ENCODE results near the gene ALK.
"Not testable (repeated sequence)": the region's sequence is repeated elsewhere in the genome, so short reads cannot be mapped to it uniquely, and the experiment has no call there.

The ALK gene

GRCh38 chr2:29834036-29834540, 87.3 kb downstream of the ALK start:
- TF ChIP-seq ZFX (IDR thresholded peaks at IDR 0.05; ENCODE audit: borderline replicate concordance) = no peak
- TF ChIP-seq CTCF (IDR thresholded peaks at IDR 0.05) = no peak
- no peak overlapping the region for H3K27ac ChIP-seq

- H3K27ac ChIP-seq = no peak overlapping the region
- TF ChIP-seq CTCF (IDR thresholded peaks at IDR 0.05) (no peak), ZFX (IDR thresholded peaks at IDR 0.05; ENCODE audit: borderline replicate concordance) (no peak)
Measured at GRCh38 chr2:29831560-29831959, 89.8 kb downstream of the ALK start.

GRCh38 chr2:29829841-29830240, 91.5 kb downstream of the ALK start:
- H3K27ac ChIP-seq = no peak overlapping the region
- no peak for TF ChIP-seq ZFX (IDR thresholded peaks at IDR 0.05; ENCODE audit: borderline replicate concordance)
- no peak for TF ChIP-seq CTCF (IDR thresholded peaks at IDR 0.05)

GRCh38 chr2:29824145-29824544, 97.2 kb downstream of the ALK start:
- not testable (repeated sequence) for H3K27ac ChIP-seq

GRCh38 chr2:29821591-29821990, 99.8 kb downstream of the ALK start:
- TF ChIP-seq ZFX (IDR thresholded peaks at IDR 0.05; ENCODE audit: borderline replicate concordance) (no peak), CTCF (IDR thresholded peaks at IDR 0.05) (no peak)
- no peak overlapping the region for H3K27ac ChIP-seq

- TF ChIP-seq CTCF (IDR thresholded peaks at IDR 0.05) (no peak), ZFX (IDR thresholded peaks at IDR 0.05; ENCODE audit: borderline replicate concordance) (no peak)
- H3K27ac ChIP-seq = no peak overlapping the region
Measured at GRCh38 chr2:29819570-29819969, 101.8 kb downstream of the ALK start.

- no peak overlapping the region for H3K27ac ChIP-seq
- TF ChIP-seq CTCF (IDR thresholded peaks at IDR 0.05) (no peak), ZFX (IDR thresholded peaks at IDR 0.05; ENCODE audit: borderline replicate concordance) (no peak)
Measured at GRCh38 chr2:29817801-29818680, 103.3 kb downstream of the ALK start.

Data from 22Rv1 (cell line).